ENCODE data around the gene BTN2A1. TPM values are rescaled to one million over a fixed set of nuclear protein-coding genes. Genes with fewer than 3 reads are reported as not detected.

BTN2A1 gene
- total and polyA plus RNA-seq, 7 experiments from 2014 or later, result 9.7 to 54.6 (median 29.7) TPM

GRCh38 chr6:26437550-26437949, 20.2 kb upstream of the BTN2A1 start:
- Histone ChIP-seq H3K27me3 (ENCODE audit: control insufficient read depth in 2 of 2, insufficient read depth in 2 of 2, low read length in 2 of 2) (no peaks in the 10 kb centered on the region), H3K4me3 (ENCODE audit: low read length) (no peak overlapping the region), H3K4me1 (ENCODE audit: control insufficient read depth in 2 of 2, insufficient read depth in 2 of 2, low read length in 2 of 2) (peaks cover 10 to 11% of the 10 kb centered on the region in 2 donors), H3K9me3 (ENCODE audit: control insufficient read depth in 2 of 3, low read length in 3 of 3) (peaks cover 0 to 8% (median 0%) of the 10 kb centered on the region in 3 experiments), H3K36me3 (ENCODE audit: control insufficient read depth in 2 of 3, insufficient read depth in 3 of 3, low read length in 3 of 3) (peaks cover 0 to 5% (median 0%) of the 10 kb centered on the region in 3 experiments), H3K27ac (ENCODE audit: low read depth, low read length) (no peak overlapping the region)
- Mint-ChIP-seq H3K9me3 (peaks cover 6 to 22% (median 11%) of the 10 kb centered on the region in 11 donors), H3K27ac (no peak overlapping the region), H3K4me3 (peak overlapping the region in 1 of 10 donors; percentile 14), H3K36me3 (peaks cover 9 to 26% (median 14%) of the 10 kb centered on the region in 5 donors), H3K27me3 (no peaks in the 10 kb centered on the region), H3K4me1 (peaks cover 11 to 31% (median 21%) of the 10 kb centered on the region in 7 donors)
- ChIA-PET CTCF (no interaction called here), POLR2A (no interaction called here)
- ATAC-seq, result no peak
- intact Hi-C loops (cut with micrococcal nuclease), result no loop called here
- no peak for DNase-seq

GRCh38 chr6:26438000-26438399, 19.8 kb upstream of the BTN2A1 start:
- Histone ChIP-seq H3K4me1 (ENCODE audit: control insufficient read depth in 2 of 2, insufficient read depth in 2 of 2, low read length in 2 of 2) (peaks cover 11 to 13% of the 10 kb centered on the region in 2 donors), H3K36me3 (ENCODE audit: control insufficient read depth in 2 of 3, insufficient read depth in 3 of 3, low read length in 3 of 3) (peaks cover 0 to 5% (median 0%) of the 10 kb centered on the region in 3 experiments), H3K27me3 (ENCODE audit: control insufficient read depth in 2 of 2, insufficient read depth in 2 of 2, low read length in 2 of 2) (no peaks in the 10 kb centered on the region), H3K27ac (ENCODE audit: low read depth, low read length) (no peak overlapping the region), H3K4me3 (ENCODE audit: low read length) (no peak overlapping the region), H3K9me3 (ENCODE audit: control insufficient read depth in 2 of 3, low read length in 3 of 3) (peaks cover 0 to 8% (median 0%) of the 10 kb centered on the region in 3 experiments)
- ChIA-PET CTCF (interaction anchor here (0.6 kb wide), 1 partner anchor 144 kb away, joined by 3 read pairs; no protein-coding TSS in a partner anchor), POLR2A (interaction anchor here (0.7 to 4.5 kb wide), 2 partner anchors 36 to 173 kb away, joined by 3 to 19 read pairs; no protein-coding TSS in a partner anchor)
- intact Hi-C loops (cut with micrococcal nuclease), result no loop called here
- no peaks in the 10 kb centered on the region for H3K27me3 Mint-ChIP-seq
- H3K36me3 Mint-ChIP-seq, result peaks cover 9 to 31% (median 14%) of the 10 kb centered on the region in 5 donors
- DNase-seq, result no peak
- H3K27ac Mint-ChIP-seq, result peak overlapping the region in 1 of 9 donors; percentile 15
- peaks cover 6 to 22% (median 11%) of the 10 kb centered on the region in 11 donors for H3K9me3 Mint-ChIP-seq
- ATAC-seq, result no peak
- no peak overlapping the region for H3K4me3 Mint-ChIP-seq
- peaks cover 15 to 35% (median 26%) of the 10 kb centered on the region in 7 donors for H3K4me1 Mint-ChIP-seq

GRCh38 chr6:26439151-26440125, 18.3 kb upstream of the BTN2A1 start:
- H3K36me3 Mint-ChIP-seq, result peaks cover 3 to 33% (median 16%) of the 10 kb centered on the region in 5 donors
- H3K4me1 ChIP-seq (ENCODE audit: control insufficient read depth in 2 of 2, insufficient read depth in 2 of 2, low read length in 2 of 2), result peaks cover 14 to 17% of the 10 kb centered on the region in 2 donors
- H3K4me1 Mint-ChIP-seq, result peaks cover 24 to 50% (median 38%) of the 10 kb centered on the region in 7 donors
- intact Hi-C loops (cut with micrococcal nuclease), result loop anchor here (1.0 to 2.0 kb wide), 9 partner anchors 18 to 98 kb away; partner anchors contain the start of genes BTN2A1 (in 2 of the 2), BTN3A1 (in 2 of the 2) and BTN3A2 (in 2 of the 2)
- H3K9me3 ChIP-seq (ENCODE audit: control insufficient read depth in 2 of 3, low read length in 3 of 3), result peaks cover 0 to 1% (median 0%) of the 10 kb centered on the region in 3 experiments
- H3K9me3 Mint-ChIP-seq, result peaks cover under 1 to 8% (median 3%) of the 10 kb centered on the region in 11 donors
- ATAC-seq, result no peak
- peak overlapping the region; percentile 99 for H3K27ac ChIP-seq (ENCODE audit: low read depth, low read length)
- H3K27ac Mint-ChIP-seq, result peak overlapping the region; percentile 95 to 100 (median 99)
- no peaks in the 10 kb centered on the region for H3K27me3 ChIP-seq (ENCODE audit: control insufficient read depth in 2 of 2, insufficient read depth in 2 of 2, low read length in 2 of 2)
- H3K4me3 ChIP-seq (ENCODE audit: low read length), result peak overlapping the region; percentile 94
- H3K27me3 Mint-ChIP-seq, result no peaks in the 10 kb centered on the region
- H3K36me3 ChIP-seq (ENCODE audit: control insufficient read depth in 2 of 3, insufficient read depth in 3 of 3, low read length in 3 of 3), result peaks cover 0 to 9% (median 4%) of the 10 kb centered on the region in 3 experiments
- POLR2A ChIA-PET, result interaction anchor here (0.6 to 4.5 kb wide), 5 partner anchors 8 to 98 kb away, joined by 3 to 19 read pairs (median 4); partner anchors contain the start of gene HMGN4
- DNase-seq, result peak in 3 of 9 donors; percentile 7 to 35 (median 15)
- H3K4me3 Mint-ChIP-seq, result peak overlapping the region; percentile 89 to 100 (median 98)
- CTCF ChIA-PET, result no interaction called here

- Histone ChIP-seq H3K36me3 (ENCODE audit: control insufficient read depth in 2 of 3, insufficient read depth in 3 of 3, low read length in 3 of 3) (peaks cover 4 to 20% (median 7%) of the 10 kb centered on the region in 3 experiments), H3K4me3 (ENCODE audit: low read length) (peak overlapping the region; percentile 94), H3K27ac (ENCODE audit: low read depth, low read length) (peak overlapping the region; percentile 99), H3K27me3 (ENCODE audit: control insufficient read depth in 2 of 2, insufficient read depth in 2 of 2, low read length in 2 of 2) (no peaks in the 10 kb centered on the region), H3K4me1 (ENCODE audit: control insufficient read depth in 2 of 2, insufficient read depth in 2 of 2, low read length in 2 of 2) (peaks cover 29 to 32% of the 10 kb centered on the region in 2 donors), H3K9me3 (ENCODE audit: control insufficient read depth in 2 of 3, low read length in 3 of 3) (no peaks in the 10 kb centered on the region)
- CTCF ChIA-PET, result no interaction called here
- Mint-ChIP-seq H3K27ac (peak overlapping the region; percentile 95 to 100 (median 99)), H3K27me3 (no peaks in the 10 kb centered on the region), H3K9me3 (no peaks in the 10 kb centered on the region), H3K4me1 (peaks cover 40 to 65% (median 54%) of the 10 kb centered on the region in 7 donors), H3K4me3 (peak overlapping the region; percentile 89 to 100 (median 98)), H3K36me3 (peaks cover 6 to 40% (median 24%) of the 10 kb centered on the region in 5 donors)
- ATAC-seq (no peak), DNase-seq (no peak)
- intact Hi-C loops (cut with micrococcal nuclease), result loop anchor here (1.0 to 2.0 kb wide), 9 partner anchors 16 to 96 kb away; partner anchors contain the start of genes BTN2A1 (in 2 of the 2), BTN3A1 (in 2 of the 2) and BTN3A2 (in 2 of the 2)
- POLR2A ChIA-PET, result interaction anchor here (1.1 to 4.5 kb wide), 2 partner anchors 33 to 96 kb away, joined by 3 to 19 read pairs; no protein-coding TSS in a partner anchor
Measured at GRCh38 chr6:26440977-26441358, 16.8 kb upstream of the BTN2A1 start.

GRCh38 chr6:26441977-26442376, 15.8 kb upstream of the BTN2A1 start:
- H3K36me3 Mint-ChIP-seq, result peaks cover 6 to 45% (median 31%) of the 10 kb centered on the region in 5 donors
- POLR2A ChIA-PET, result interaction anchor here (1.1 to 4.5 kb wide), 4 partner anchors 10 to 226 kb away, joined by 3 to 19 read pairs (median 4); a partner anchor contains a TSS
- Histone ChIP-seq H3K27ac (ENCODE audit: low read depth, low read length) (peak overlapping the region; percentile 99), H3K36me3 (ENCODE audit: control insufficient read depth in 2 of 3, insufficient read depth in 3 of 3, low read length in 3 of 3) (peaks cover 9 to 25% (median 15%) of the 10 kb centered on the region in 3 experiments), H3K4me1 (ENCODE audit: control insufficient read depth in 2 of 2, insufficient read depth in 2 of 2, low read length in 2 of 2) (peaks cover 39 to 42% of the 10 kb centered on the region in 2 donors), H3K4me3 (ENCODE audit: low read length) (peak overlapping the region; percentile 94), H3K27me3 (ENCODE audit: control insufficient read depth in 2 of 2, insufficient read depth in 2 of 2, low read length in 2 of 2) (no peaks in the 10 kb centered on the region), H3K9me3 (ENCODE audit: control insufficient read depth in 2 of 3, low read length in 3 of 3) (no peaks in the 10 kb centered on the region)
- H3K4me1 Mint-ChIP-seq, result peaks cover 44 to 70% (median 64%) of the 10 kb centered on the region in 7 donors
- H3K4me3 Mint-ChIP-seq, result peak overlapping the region; percentile 88 to 100 (median 98)
- DNase-seq (no peak), ATAC-seq (no peak)
- no peaks in the 10 kb centered on the region for H3K9me3 Mint-ChIP-seq
- intact Hi-C loops (cut with micrococcal nuclease), result loop anchor here in 1 of 2 donors (2.0 kb wide), 1 partner anchor 91 kb away; no protein-coding TSS in a partner anchor
- no peaks in the 10 kb centered on the region for H3K27me3 Mint-ChIP-seq
- CTCF ChIA-PET, result no interaction called here
- H3K27ac Mint-ChIP-seq, result peak overlapping the region; percentile 64 to 100 (median 99)

All from naive thymus-derived CD4-positive, alpha-beta T cell (primary cell).